WI38 (cell line): ENCODE results near the gene KHK.

Experiments used
- H3K4me3 ChIP-seq: 2 replicates; pipeline ENCODE4 v1.5.1; 2011; ENCODE audit warnings: low read depth, mild to moderate bottlenecking, control low read depth, low read length
- CTCF ChIP-seq: IDR thresholded peaks from 2 replicates; pipeline ENCODE4 v1.5.1; 2012; ENCODE audit warnings: low read depth, mild to moderate bottlenecking, control low read depth, low read length

KHK gene

GRCh38 chr2:27042159-27042661 lies 44.4 kb upstream of the KHK start:
- no peak for TF ChIP-seq CTCF

GRCh38 chr2:27042985-27043634 lies 43.5 kb upstream of the KHK start:
- no peak for TF ChIP-seq CTCF
- H3K4me3 ChIP-seq: no peak overlapping the region

More at GRCh38 chr2:27042159-27042661, 44.4 kb upstream of the KHK start:
- H3K4me3 ChIP-seq: no peak overlapping the region

DNA sequence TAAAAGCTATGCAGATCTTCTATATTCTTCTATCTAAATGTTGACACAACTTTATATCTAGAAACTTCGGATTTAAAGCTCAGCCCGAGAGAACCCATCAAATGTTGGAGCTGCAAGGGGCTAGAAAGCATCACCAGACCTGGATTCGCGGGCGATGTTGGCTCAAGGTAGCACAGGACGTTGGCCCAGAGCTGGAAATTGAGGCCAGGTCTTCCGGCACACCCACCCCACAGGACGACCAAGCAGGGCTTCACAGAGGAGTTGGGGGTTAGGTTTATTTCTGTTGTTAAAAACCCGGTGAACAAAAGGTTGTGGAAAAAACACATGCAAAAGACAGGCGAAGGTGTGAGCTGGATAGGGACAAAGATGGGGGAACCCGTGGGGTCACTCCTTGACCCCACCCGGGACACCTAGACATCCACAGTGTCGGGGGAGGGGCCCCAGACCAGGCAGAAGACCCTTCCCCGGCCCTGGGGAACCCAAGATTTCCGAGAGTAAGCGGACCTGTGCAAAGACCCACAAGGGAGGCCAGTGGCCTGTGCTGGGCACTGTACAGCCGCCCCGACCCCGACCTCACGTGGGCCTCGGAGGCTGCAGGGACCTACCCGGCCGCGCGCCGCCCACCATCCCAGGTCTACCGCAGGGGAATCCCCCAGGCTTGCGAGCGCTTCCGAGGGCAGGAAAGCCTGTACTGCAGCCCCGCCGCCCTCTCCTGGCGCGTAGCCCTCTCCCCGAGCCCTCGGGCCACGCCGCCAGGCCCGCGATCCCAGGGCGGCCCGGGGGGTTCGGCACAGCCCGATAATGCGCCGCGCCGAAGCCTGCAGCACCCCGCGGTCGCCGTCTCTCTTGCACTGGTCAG lies 36.9 kb upstream of the KHK start:
- peak overlapping the region; percentile 69 for H3K4me3 ChIP-seq
- TF ChIP-seq CTCF: no peak

- peak overlapping the region; percentile 86 for H3K4me3 ChIP-seq
- TF ChIP-seq CTCF: peak; percentile 33
Observed at GRCh38 chr2:27050281-27050995, 36.1 kb upstream of the KHK start.

DNA sequence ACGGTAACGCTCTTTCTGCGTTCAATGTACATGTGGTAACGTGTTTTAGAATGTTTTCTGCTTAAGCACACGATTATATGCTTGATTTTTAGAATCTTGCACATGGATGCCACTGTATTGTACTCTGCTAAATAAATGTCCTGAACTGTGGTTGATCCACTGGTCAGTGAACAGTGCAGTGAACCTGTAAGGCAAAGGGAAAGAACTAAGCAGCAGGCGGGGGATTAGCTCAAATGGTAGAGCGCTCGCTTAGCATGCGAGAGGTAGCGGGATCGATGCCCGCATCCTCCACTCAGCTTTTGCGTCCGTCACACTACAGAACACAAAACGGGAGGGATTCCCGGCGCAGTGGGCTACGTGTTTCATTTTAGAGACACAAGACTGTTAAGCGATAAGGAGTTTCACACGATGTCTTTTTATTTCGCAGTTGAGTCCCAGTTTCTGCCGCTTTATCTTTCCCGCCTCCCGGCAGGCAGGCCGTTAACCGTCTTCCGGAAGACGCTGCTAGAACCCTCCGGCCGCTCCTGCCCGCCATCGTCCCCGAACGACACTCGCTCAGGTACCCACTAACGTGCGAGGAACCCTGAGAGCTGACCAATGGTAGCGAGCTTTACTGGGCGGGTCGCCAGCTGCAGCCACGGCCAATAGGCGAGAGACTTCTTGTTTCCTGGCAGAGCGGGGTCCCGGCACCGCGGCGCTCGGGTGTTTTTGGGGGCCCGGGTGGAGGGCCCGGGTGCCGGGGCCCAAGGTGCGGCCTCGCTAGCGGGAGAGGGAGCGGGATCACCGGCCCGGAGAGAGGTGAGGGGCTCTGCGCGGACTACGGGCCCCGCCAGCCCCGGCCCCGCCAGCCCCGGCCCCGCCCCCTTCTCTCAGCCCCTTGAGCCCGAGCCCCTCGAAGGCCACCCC lies 35.3 kb upstream of the KHK start, which contains the start of gene AGBL5:
Gene AGBL5 (plus strand): TSS at position 673 of the 906 bp plus-strand sequence. CDS start 1,291 bp downstream, outside the sequence.
- no peak for TF ChIP-seq CTCF

DNA sequence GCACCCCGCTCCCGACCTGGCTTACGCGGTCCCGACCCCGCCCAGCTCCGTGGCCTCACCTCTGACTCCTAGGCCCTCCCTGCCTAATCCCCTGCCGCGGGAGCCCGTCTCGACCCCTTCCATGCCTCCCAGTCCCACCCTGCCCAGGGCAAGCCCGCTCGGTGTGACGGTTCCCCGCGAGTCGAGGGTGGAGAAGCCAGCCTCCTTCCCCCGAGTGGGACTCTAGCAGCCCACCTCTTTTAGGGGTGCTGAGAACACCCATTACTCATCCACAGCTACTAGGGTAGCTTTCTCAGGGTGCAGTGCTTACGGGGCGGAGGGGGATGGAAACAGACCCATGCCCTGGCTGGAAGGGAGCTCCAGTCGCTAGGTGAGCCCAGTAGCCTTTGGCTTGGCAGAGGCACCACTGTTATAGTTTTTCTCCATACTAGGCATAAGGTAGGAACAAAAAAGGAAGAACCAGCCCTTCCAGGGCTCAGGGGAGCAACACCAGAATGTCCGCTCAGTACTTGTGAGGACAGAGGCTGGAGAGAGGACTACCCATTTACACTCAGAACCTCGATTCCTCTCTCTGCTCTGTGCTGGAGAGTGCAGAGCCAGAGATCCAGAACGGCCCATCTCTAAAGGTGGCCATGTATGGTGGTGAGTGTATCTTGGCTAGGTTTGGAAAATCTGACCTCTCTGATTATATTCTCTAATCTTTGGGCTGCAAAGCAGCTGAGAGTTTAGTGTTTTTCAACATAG lies 34.5 kb upstream of the KHK start:
- peak overlapping the region; percentile 86 for H3K4me3 ChIP-seq
- no peak for TF ChIP-seq CTCF

More for the DNA sequence above, 35.3 kb upstream of the KHK start, which contains the start of gene AGBL5:
- peak within 1 kb of the TSS; percentile 86 for H3K4me3 ChIP-seq
